HEK293T (cell line): ENCODE data around the gene RUSC2.

Experiments used
- CTCF ChIA-PET: fragments of 350-600 bp; formaldehyde crosslinking; extraction: SDS; loops from one replicate; lab custom pipeline; 2021; ENCODE audit warnings: antibody characterized with exemption, inconsistent platforms; lab: Yijun Ruan, JAX
- POLR2A ChIA-PET: fragments of 350-600 bp; formaldehyde crosslinking; extraction: SDS; loops from one replicate; lab custom pipeline; 2020; ENCODE audit warnings: antibody characterized with exemption, inconsistent platforms; lab: Yijun Ruan, JAX
- DNase-seq: peaks from one replicate; pipeline ENCODE4 v3.0.0; 2012; ENCODE audit warnings: mixed read lengths; ENCODE audit errors: extremely low spot score
- ARNT ChIP-seq: fragments of 450-650 bp; IDR thresholded peaks from 2 replicates; pipeline ENCODE4 v1.6.1; 2017; ENCODE audit warnings: mild to moderate bottlenecking
- BHLHE40 ChIP-seq: fragments of 450-650 bp; IDR thresholded peaks from 2 replicates; pipeline ENCODE4 v1.6.1; 2016; ENCODE audit warnings: mild to moderate bottlenecking, moderate library complexity, borderline replicate concordance
- CTBP1 ChIP-seq: fragments of 450-650 bp; IDR thresholded peaks from 2 replicates; pipeline ENCODE4 v1.6.1; 2016; ENCODE audit warnings: borderline replicate concordance
- ELF4 ChIP-seq: fragments of 450-650 bp; IDR thresholded peaks from 2 replicates; pipeline ENCODE4 v1.6.1; 2017; ENCODE audit warnings: antibody characterized with exemption
- FOXA1 ChIP-seq: fragments of 450-650 bp; IDR thresholded peaks from 2 replicates; pipeline ENCODE4 v1.6.1; 2016; ENCODE audit warnings: mild to moderate bottlenecking
- FOXK2 ChIP-seq: fragments of 450-650 bp; IDR thresholded peaks from 2 replicates; pipeline ENCODE4 v1.6.1; 2016; ENCODE audit warnings: mild to moderate bottlenecking
- FOXM1 ChIP-seq: fragments of 450-650 bp; IDR thresholded peaks from 2 replicates; pipeline ENCODE4 v1.6.1; 2017; ENCODE audit warnings: mild to moderate bottlenecking, borderline replicate concordance
- HDGF ChIP-seq: fragments of 450-650 bp; IDR thresholded peaks from 2 replicates; pipeline ENCODE4 v1.6.1; 2017; ENCODE audit warnings: antibody characterized with exemption, borderline replicate concordance
- L3MBTL2 ChIP-seq: fragments of 450-650 bp; conservative IDR thresholded peaks from 2 replicates; pipeline ENCODE4 v1.6.1; 2016; ENCODE audit warnings: mild to moderate bottlenecking
- LEF1 ChIP-seq: fragments of 450-650 bp; IDR thresholded peaks from 2 replicates; pipeline ENCODE4 v1.6.1; 2017; ENCODE audit warnings: mild to moderate bottlenecking, borderline replicate concordance
- NFRKB ChIP-seq: fragments of 450-650 bp; IDR thresholded peaks from 2 replicates; pipeline ENCODE4 v1.6.1; 2016; ENCODE audit warnings: mild to moderate bottlenecking, moderate library complexity
- PKNOX1 ChIP-seq: fragments of 450-650 bp; IDR thresholded peaks from 2 replicates; pipeline ENCODE4 v1.6.1; 2016
- SP1 ChIP-seq: fragments of 450-650 bp; IDR thresholded peaks from 2 replicates; pipeline ENCODE4 v1.6.1; 2017
- SUZ12 ChIP-seq: fragments of 450-650 bp; IDR thresholded peaks from 2 replicates; pipeline ENCODE4 v1.6.1; 2016; ENCODE audit warnings: mild to moderate bottlenecking
- TARDBP ChIP-seq: fragments of 450-650 bp; IDR thresholded peaks from 2 replicates; pipeline ENCODE4 v1.6.1; 2016
- ZNF384 ChIP-seq: fragments of 450-650 bp; IDR thresholded peaks from 2 replicates; pipeline ENCODE4 v1.6.1; 2016

The RUSC2 gene

GRCh38 chr9:35484406-35484805, 5.5 kb upstream of the RUSC2 start:
- DNase-seq: no peak
- CTCF ChIA-PET: no interaction called here
- POLR2A ChIA-PET: no interaction called here
- no peak for TF ChIP-seq SUZ12
- no peak for TF ChIP-seq PKNOX1
- no peak for TF ChIP-seq FOXM1
- no peak for TF ChIP-seq LEF1
- TF ChIP-seq FOXA1: no peak
- no peak for TF ChIP-seq ARNT
- TF ChIP-seq CTBP1: no peak
- no peak for TF ChIP-seq ELF4
- no peak for TF ChIP-seq HDGF
- no peak for TF ChIP-seq ZNF384
- TF ChIP-seq SP1: no peak

GRCh38 chr9:35487081-35487480, 2.8 kb upstream of the RUSC2 start:
- ChIA-PET POLR2A (no interaction called here), CTCF (interaction anchor here (0.6 to 1.7 kb wide), 3 partner anchors 9 to 66 kb away, joined by 3 to 6 read pairs (median 3); no protein-coding TSS in a partner anchor)
- TF ChIP-seq FOXM1 (no peak), ELF4 (no peak), SUZ12 (no peak), SP1 (no peak), LEF1 (no peak), ARNT (no peak), FOXK2 (no peak), ZNF384 (no peak), HDGF (no peak), TARDBP (no peak), BHLHE40 (no peak), FOXA1 (no peak), NFRKB (no peak), L3MBTL2 (no peak), CTBP1 (no peak), PKNOX1 (no peak)
- DNase-seq: no peak

- POLR2A ChIA-PET: no interaction called here
- no peak for TF ChIP-seq BHLHE40
- TF ChIP-seq ARNT: no peak
- no peak for TF ChIP-seq FOXK2
- TF ChIP-seq ZNF384: no peak
- TF ChIP-seq HDGF: no peak
- no peak for TF ChIP-seq SP1
- no peak for TF ChIP-seq ELF4
- TF ChIP-seq LEF1: no peak
- no peak for TF ChIP-seq L3MBTL2
- TF ChIP-seq TARDBP: no peak
- no peak for TF ChIP-seq FOXA1
- TF ChIP-seq PKNOX1: no peak
- no peak for TF ChIP-seq NFRKB
- no peak for TF ChIP-seq FOXM1
- TF ChIP-seq SUZ12: no peak
- no peak for TF ChIP-seq CTBP1
- CTCF ChIA-PET: no interaction called here
- DNase-seq: no peak
These were observed 1.9 kb upstream of the RUSC2 start for GRCh38 chr9:35488021-35488420.

DNA sequence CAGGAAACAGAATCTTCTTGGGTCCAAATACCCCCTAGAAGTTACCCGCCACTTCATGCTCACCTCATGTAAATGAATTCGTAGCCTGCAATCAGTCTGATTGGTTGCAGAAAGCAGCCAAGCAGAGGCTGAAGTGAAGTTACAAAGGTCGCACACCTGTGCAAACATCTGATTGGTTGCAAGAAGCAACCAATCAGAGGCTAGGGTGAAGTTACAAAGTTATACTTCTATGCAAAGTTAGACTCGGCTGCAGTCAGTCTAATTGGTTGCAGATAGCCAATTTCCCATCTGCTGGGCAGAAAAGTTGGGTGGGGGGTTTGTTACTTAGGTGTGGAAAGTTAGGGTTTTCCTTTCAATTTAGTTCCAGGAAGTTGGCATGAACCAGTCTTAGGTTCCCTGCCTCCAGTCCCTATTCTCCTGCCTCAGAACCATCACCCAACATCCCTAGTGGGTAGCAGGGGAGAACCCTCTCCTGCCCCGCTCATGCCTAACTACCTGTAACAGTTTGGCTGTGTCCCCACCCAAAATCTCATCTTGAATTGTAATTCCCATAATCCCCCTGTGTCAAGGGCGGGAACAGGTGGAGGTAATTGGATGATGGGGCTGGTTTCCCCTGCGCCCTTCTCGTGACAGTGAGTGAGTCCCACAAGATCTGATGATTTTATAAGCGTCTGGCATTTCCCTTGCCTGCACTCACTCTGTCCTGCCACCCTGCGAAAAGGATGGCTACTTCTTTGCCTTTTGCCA, 1.2 kb upstream of the RUSC2 start:
- TF ChIP-seq HDGF (no peak), L3MBTL2 (no peak), ZNF384 (no peak), FOXA1 (no peak), SUZ12 (no peak), SP1 (no peak), ARNT (no peak), NFRKB (no peak), FOXK2 (no peak), TARDBP (no peak), BHLHE40 (no peak), CTBP1 (no peak), FOXM1 (no peak), ELF4 (no peak), LEF1 (no peak), PKNOX1 (no peak)
- ChIA-PET CTCF (interaction anchor here (0.7 to 1.4 kb wide), 2 partner anchors 65 to 167 kb away, joined by 3 to 5 read pairs; no protein-coding TSS in a partner anchor), POLR2A (interaction anchor here (0.7 to 1.6 kb wide), 2 partner anchors 26 to 64 kb away, joined by 3 to 5 read pairs; no protein-coding TSS in a partner anchor)
- DNase-seq: no peak
